PC-9 (cell line): ENCODE results near the gene NUBP2.

Experiments
- EZH2 ChIP-seq: fragments of 200-600 bp; sonication (generic); IDR thresholded peaks from 2 replicates; pipeline ENCODE4 v1.8.0; 2017; ENCODE audit warnings: antibody characterized with exemption, low read depth
- TF ChIP-seq, protein P1 (sequence below): fragments of 200-600 bp; sonication (generic); conservative IDR thresholded peaks from 2 replicates; pipeline ENCODE4 v1.6.1; 2017; ENCODE audit warnings: mixed run types, antibody characterized with exemption, mild to moderate bottlenecking, moderate library complexity

DNA sequence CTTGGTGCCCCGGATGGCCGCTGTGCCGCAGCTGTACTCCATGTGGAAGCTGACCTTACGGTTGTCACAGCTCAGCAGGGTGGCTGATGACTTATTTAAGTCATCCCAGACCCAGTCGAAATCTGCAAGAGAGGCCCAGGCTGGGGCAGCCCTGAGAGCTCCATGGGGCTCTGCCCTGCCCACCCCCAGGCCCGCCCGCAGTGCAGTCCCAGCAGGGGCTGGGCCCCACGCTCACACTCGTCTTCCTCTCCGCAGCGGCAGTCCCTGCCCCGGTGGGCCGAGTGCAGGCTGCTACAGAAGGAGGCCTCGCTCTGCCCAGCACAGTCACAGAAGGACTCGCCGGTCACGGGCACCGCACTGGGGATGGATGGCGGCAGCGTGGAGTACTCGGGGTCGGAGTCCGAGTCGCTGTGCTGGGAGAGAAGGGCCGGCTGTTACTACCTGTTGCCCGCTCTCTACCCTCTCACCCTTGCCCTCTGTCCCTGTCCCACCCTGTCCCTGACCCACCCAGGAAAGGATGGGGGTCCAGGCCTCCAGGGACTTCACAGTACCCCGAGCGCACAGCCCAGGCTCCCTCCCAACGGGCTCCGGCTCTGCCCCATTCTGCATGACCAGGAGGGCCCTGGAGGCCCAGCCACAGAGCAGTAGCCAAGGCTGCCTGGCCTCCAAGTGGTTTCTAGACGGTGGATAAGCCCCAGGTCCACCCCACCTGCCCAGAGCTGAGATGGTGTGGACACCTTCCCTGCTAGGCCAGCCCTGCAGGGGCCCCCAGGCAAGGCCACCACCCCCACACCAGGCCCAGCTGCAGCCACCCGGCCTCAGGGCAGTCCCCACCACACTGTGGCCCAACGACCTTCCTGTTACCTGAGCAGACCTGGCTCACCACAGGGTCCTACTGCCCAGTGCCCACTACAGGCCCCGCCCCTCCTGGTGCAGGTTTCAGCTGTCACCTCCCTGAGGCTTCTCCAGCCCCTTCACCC is 4.3 kb upstream of the NUBP2 start:
- TF ChIP-seq, protein P1, sequence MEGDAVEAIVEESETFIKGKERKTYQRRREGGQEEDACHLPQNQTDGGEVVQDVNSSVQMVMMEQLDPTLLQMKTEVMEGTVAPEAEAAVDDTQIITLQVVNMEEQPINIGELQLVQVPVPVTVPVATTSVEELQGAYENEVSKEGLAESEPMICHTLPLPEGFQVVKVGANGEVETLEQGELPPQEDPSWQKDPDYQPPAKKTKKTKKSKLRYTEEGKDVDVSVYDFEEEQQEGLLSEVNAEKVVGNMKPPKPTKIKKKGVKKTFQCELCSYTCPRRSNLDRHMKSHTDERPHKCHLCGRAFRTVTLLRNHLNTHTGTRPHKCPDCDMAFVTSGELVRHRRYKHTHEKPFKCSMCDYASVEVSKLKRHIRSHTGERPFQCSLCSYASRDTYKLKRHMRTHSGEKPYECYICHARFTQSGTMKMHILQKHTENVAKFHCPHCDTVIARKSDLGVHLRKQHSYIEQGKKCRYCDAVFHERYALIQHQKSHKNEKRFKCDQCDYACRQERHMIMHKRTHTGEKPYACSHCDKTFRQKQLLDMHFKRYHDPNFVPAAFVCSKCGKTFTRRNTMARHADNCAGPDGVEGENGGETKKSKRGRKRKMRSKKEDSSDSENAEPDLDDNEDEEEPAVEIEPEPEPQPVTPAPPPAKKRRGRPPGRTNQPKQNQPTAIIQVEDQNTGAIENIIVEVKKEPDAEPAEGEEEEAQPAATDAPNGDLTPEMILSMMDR = no peak
- no peak for TF ChIP-seq EZH2
